Tibial artery (tissue), 4 donors: Measurements from ENCODE around the gene FAM131B.

Experiments
- DNase-seq, 2 donors: peaks; one replicate each; pipeline ENCODE4 v3.0.0-alpha.2; 2019
- H3K27ac ChIP-seq, 2 donors: fragments of 200-600 bp; sonication (generic) in 1 of 2; 1 replicate in 1 of 2; 2 replicates in 1 of 2; pipeline ENCODE4 v1.5.1; 2018 to 2019; ENCODE audit warnings: mild to moderate bottlenecking in 1 of 2
- H3K27me3 ChIP-seq, 2 donors: fragments of 200-600 bp; sonication (generic) in 1 of 2; one replicate each; pipeline versions ENCODE4 v1.5.1 to v1.6.0; 2016 to 2019
- H3K36me3 ChIP-seq, 3 donors: fragments of 200-600 bp; sonication (generic) in 2 of 3; one replicate each; pipeline ENCODE4 v1.5.1; 2016 to 2019; ENCODE audit warnings: mild to moderate bottlenecking in 2 of 3
- H3K4me1 ChIP-seq, 4 donors: fragments of 200-600 bp; sonication (generic) in 2 of 4; 1 replicate in 3 of 4; 2 replicates in 1 of 4; pipeline ENCODE4 v1.5.1; 2016 to 2019
- H3K4me3 ChIP-seq, 2 donors: fragments of 200-600 bp; sonication (generic) in 1 of 2; 1 replicate in 1 of 2; 2 replicates in 1 of 2; pipeline ENCODE4 v1.5.1; 2018 to 2019; ENCODE audit warnings: mild to moderate bottlenecking in 2 of 2
- H3K9me3 ChIP-seq, 3 donors: fragments of 200-600 bp; sonication (generic) in 1 of 3; one replicate each; pipeline ENCODE4 v1.5.1; 2016 to 2019
- CTCF ChIP-seq, 2 experiments: fragments of 200-600 bp in 1 of 2; fragments of 450-650 bp in 1 of 2; IDR thresholded peaks; one replicate each; pipeline ENCODE4 v1.5.1; 2017 to 2019; ENCODE audit warnings: antibody characterized with exemption in 2 of 2, mild to moderate bottlenecking in 1 of 2, moderate library complexity in 1 of 2
- intact Hi-C: fragments of 100-400 bp; cut with DNase I; formaldehyde crosslinking; loops from one replicate; pipeline ENCODE4 v1.15.0; 2023; ENCODE audit warnings: low total_unique reads

Gene FAM131B

GRCh38 chr7:143316492-143316891, 46.0 kb downstream of the FAM131B start:
- no peak for TF ChIP-seq CTCF (IDR thresholded peaks at IDR 0.05)
- H3K4me3 ChIP-seq, result no peak overlapping the region
- no peaks in the 10 kb centered on the region for H3K27me3 ChIP-seq
- H3K9me3 ChIP-seq, result no peaks in the 10 kb centered on the region
- no peaks in the 10 kb centered on the region for H3K4me1 ChIP-seq
- no peaks in the 10 kb centered on the region for H3K36me3 ChIP-seq
- intact Hi-C loops, result no loop called here
- H3K27ac ChIP-seq, result no peak overlapping the region
- DNase-seq, result no peak

GRCh38 chr7:143315776-143316175, 46.7 kb downstream of the FAM131B start, which contains the start of gene CLCN1:
CLCN1 (plus strand) TSS chr7:143316111; CDS start chr7:143316213, 102 bp downstream.
- no peaks in the 10 kb centered on the region for H3K9me3 ChIP-seq
- TF ChIP-seq CTCF (IDR thresholded peaks at IDR 0.05), result no peak
- H3K4me1 ChIP-seq, result no peaks in the 10 kb centered on the region
- H3K36me3 ChIP-seq, result no peaks in the 10 kb centered on the region
- DNase-seq, result no peak
- intact Hi-C loops, result no loop called here
- H3K27me3 ChIP-seq, result no peaks in the 10 kb centered on the region
- H3K27ac ChIP-seq, result no peak within 1 kb of the TSS
- H3K4me3 ChIP-seq, result no peak within 1 kb of the TSS

- Histone ChIP-seq H3K4me3 (no peak overlapping the region), H3K4me1 (no peaks in the 10 kb centered on the region), H3K9me3 (no peaks in the 10 kb centered on the region), H3K36me3 (peaks cover 0 to 6% (median 4%) of the 10 kb centered on the region in 3 donors), H3K27ac (no peak overlapping the region), H3K27me3 (no peaks in the 10 kb centered on the region)
- no peak for TF ChIP-seq CTCF (IDR thresholded peaks at IDR 0.05)
- DNase-seq, result no peak
- intact Hi-C loops, result no loop called here
These were observed 48.4 kb downstream of the FAM131B start for GRCh38 chr7:143314127-143314526.

GRCh38 chr7:143308632-143309031, 53.9 kb downstream of the FAM131B start:
- Histone ChIP-seq H3K4me3 (no peak overlapping the region), H3K4me1 (no peaks in the 10 kb centered on the region), H3K36me3 (peaks cover 35 to 61% (median 40%) of the 10 kb centered on the region in 3 donors), H3K9me3 (no peaks in the 10 kb centered on the region), H3K27ac (no peak overlapping the region), H3K27me3 (no peaks in the 10 kb centered on the region)
- intact Hi-C loops, result no loop called here
- DNase-seq, result no peak
- TF ChIP-seq CTCF (IDR thresholded peaks at IDR 0.05), result no peak

GRCh38 chr7:143305423-143306070, 57.0 kb downstream of the FAM131B start:
- H3K4me3 ChIP-seq, result no peak overlapping the region
- H3K27ac ChIP-seq, result no peak overlapping the region
- no peaks in the 10 kb centered on the region for H3K27me3 ChIP-seq
- H3K9me3 ChIP-seq, result no peaks in the 10 kb centered on the region
- peaks cover 65 to 89% (median 70%) of the 10 kb centered on the region in 3 donors for H3K36me3 ChIP-seq
- no peaks in the 10 kb centered on the region for H3K4me1 ChIP-seq
- TF ChIP-seq CTCF (IDR thresholded peaks at IDR 0.05), result peak; percentile 53 to 60
- intact Hi-C loops, result loop anchor here (2.0 kb wide), 1 partner anchor 65 kb away; no protein-coding TSS in a partner anchor
- DNase-seq, result peak in 1 of 2 donors; percentile 53
